GM23338 (cell line): ENCODE data around the gene THUMPD3. TPM values are rescaled to one million over a fixed set of nuclear protein-coding genes. Genes with fewer than 3 reads are reported as not detected.

ENCODE experiments used
- ATAC-seq: fragments of 200-7000 bp; cut with Tn5 transposase; 3 replicates; pipeline ENCODE4 v1.9.1; 2020
- DNase-seq: peaks from one replicate; pipeline ENCODE4 v3.0.0-alpha.2; 2015; ENCODE audit warnings: low spot score
- H2AFZ ChIP-seq: fragments of 200-600 bp; sonication (generic); 2 replicates; pipeline ENCODE4 v1.8.0; 2016; ENCODE audit warnings: antibody characterized with exemption, mild to moderate bottlenecking, moderate library complexity
- H3F3A ChIP-seq: fragments of 200-600 bp; sonication (generic); replicated peaks from 2 replicates; pipeline ENCODE4 v1.8.0; 2017; ENCODE audit warnings: antibody characterized with exemption, mixed run types, low read depth
- H3K27ac ChIP-seq: fragments of 200-600 bp; sonication (generic); 2 replicates; pipeline ENCODE4 v1.6.1; 2016; ENCODE audit warnings: low read depth
- H3K27me3 ChIP-seq: fragments of 200-600 bp; sonication (generic); 2 replicates; pipeline ENCODE4 v1.8.0; 2016; ENCODE audit warnings: mild to moderate bottlenecking, mixed run types, moderate library complexity; ENCODE audit not compliant: insufficient read depth
- H3K36me3 ChIP-seq: fragments of 200-600 bp; sonication (generic); 2 replicates; pipeline ENCODE4 v1.8.0; 2016; ENCODE audit warnings: mild to moderate bottlenecking; ENCODE audit not compliant: insufficient read depth
- H3K4me1 ChIP-seq: fragments of 200-600 bp; sonication (generic); 2 replicates; pipeline ENCODE4 v1.8.0; 2016; ENCODE audit warnings: mild to moderate bottlenecking, moderate library complexity; ENCODE audit not compliant: insufficient read depth
- H3K4me2 ChIP-seq: fragments of 200-600 bp; sonication (generic); 2 replicates; pipeline ENCODE4 v1.7.1; 2017; ENCODE audit warnings: mixed run types
- H3K4me3 ChIP-seq: fragments of 200-600 bp; sonication (generic); 2 replicates; pipeline ENCODE4 v1.6.1; 2016; ENCODE audit warnings: mixed run types
- H3K79me2 ChIP-seq: fragments of 200-600 bp; sonication (generic); replicated peaks from 2 replicates; pipeline ENCODE4 v1.8.0; 2017; ENCODE audit warnings: mild to moderate bottlenecking; ENCODE audit not compliant: insufficient read depth
- H3K9me2 ChIP-seq: fragments of 200-600 bp; sonication (generic); 2 replicates; pipeline ENCODE4 v1.8.0; 2017; ENCODE audit not compliant: insufficient read depth
- H4K20me1 ChIP-seq: fragments of 200-600 bp; sonication (generic); replicated peaks from 2 replicates; pipeline ENCODE4 v1.8.0; 2017; ENCODE audit warnings: mild to moderate bottlenecking; ENCODE audit not compliant: insufficient read depth
- H3K27ac Mint-ChIP-seq: 2 replicates; pipeline ENCODE4 v1.8.0; 2020; ENCODE audit warnings: inconsistent platforms, mild to moderate bottlenecking, moderate library complexity, mixed read lengths
- H3K27me3 Mint-ChIP-seq: 3 replicates; pipeline ENCODE4 v1.8.0; 2022; ENCODE audit warnings: low read depth, mild to moderate bottlenecking, moderate library complexity, mixed read lengths, inconsistent platforms; ENCODE audit not compliant: insufficient read depth, poor library complexity
- H3K36me3 Mint-ChIP-seq: 3 replicates; pipeline ENCODE4 v1.8.0; 2021; ENCODE audit warnings: low read depth, mild to moderate bottlenecking, inconsistent platforms, moderate library complexity, mixed read lengths
- H3K4me1 Mint-ChIP-seq: 3 replicates; pipeline ENCODE4 v1.8.0; 2020; ENCODE audit warnings: mild to moderate bottlenecking, inconsistent platforms, mixed read lengths
- H3K4me3 Mint-ChIP-seq: 3 replicates; pipeline ENCODE4 v1.8.0; 2021; ENCODE audit warnings: moderate library complexity, mild to moderate bottlenecking, inconsistent platforms, mixed read lengths
- H3K9me3 Mint-ChIP-seq: 3 replicates; pipeline ENCODE4 v1.8.0; 2020; ENCODE audit warnings: moderate library complexity, mild to moderate bottlenecking, inconsistent platforms, mixed read lengths
- CREB1 ChIP-seq: fragments of 250-450 bp; sonication (Bioruptor Pico); IDR thresholded peaks from 2 replicates; pipeline ENCODE4 v1.5.0; 2020; ENCODE audit warnings: low read depth, mild to moderate bottlenecking, moderate library complexity
- EZH2phosphoT487 ChIP-seq: fragments of 200-600 bp; sonication (generic); IDR thresholded peaks from one replicate; pipeline ENCODE4 v1.8.1; 2018; ENCODE audit warnings: antibody characterized with exemption; ENCODE audit not compliant: unreplicated experiment
- JUNB ChIP-seq: IDR thresholded peaks from one replicate; pipeline ENCODE4 v1.6.1; 2016; ENCODE audit warnings: antibody characterized with exemption; ENCODE audit not compliant: unreplicated experiment
- NANOG ChIP-seq: IDR thresholded peaks from 2 replicates; pipeline ENCODE4 v1.6.1; 2016; ENCODE audit warnings: antibody characterized with exemption, borderline replicate concordance
- POLR2AphosphoS5 ChIP-seq: IDR thresholded peaks from 2 replicates; pipeline ENCODE4 v1.6.1; 2016; ENCODE audit warnings: antibody characterized with exemption, low read depth
- STAT1 ChIP-seq: IDR thresholded peaks from one replicate; pipeline ENCODE4 v1.6.1; 2016; ENCODE audit warnings: antibody characterized with exemption; ENCODE audit not compliant: unreplicated experiment
- ZNF114 ChIP-seq: fragments of 250-450 bp; sonication (Bioruptor Pico); IDR thresholded peaks from 2 replicates; pipeline ENCODE4 v1.5.0; 2020; ENCODE audit warnings: mild to moderate bottlenecking, moderate library complexity
- ZNF331 ChIP-seq: fragments of 250-450 bp; sonication (Bioruptor Pico); IDR thresholded peaks from 2 replicates; pipeline ENCODE4 v1.5.0; 2020; ENCODE audit warnings: low read depth, mild to moderate bottlenecking, moderate library complexity
- polyA plus RNA-seq: library from polyadenylated mRNA; unstranded; fragments of >200 nt; fragmentation: Nextera tagmentation; extraction: Ambion mirVana; gene quantifications from 2 replicates; pipeline ENCODE4 v1.2.1, GENCODE V29; 2016
- total RNA-seq: library from RNA; depleted of rRNA; stranded (reverse); fragments of >200 nt; shearing (Covaris generic); gene quantifications from 2 replicates; pipeline ENCODE4 v1.2.3, GENCODE V29; 2014
- TF ChIP-seq, protein P1 (sequence below), 2 experiments: fragments of 200-600 bp in 1 of 2; sonication (generic) in 1 of 2; conservative IDR thresholded peaks; 2 replicates each; pipeline versions ENCODE4 v1.5.1 to v1.6.1; 2016 to 2017; ENCODE audit warnings: antibody characterized with exemption in 2 of 2, low read depth in 2 of 2, mild to moderate bottlenecking in 2 of 2, moderate library complexity in 1 of 2
- TF ChIP-seq, protein P2 (sequence below): IDR thresholded peaks from 2 replicates; pipeline ENCODE4 v1.6.1; 2016; ENCODE audit warnings: antibody characterized with exemption
- TF ChIP-seq, protein P3 (sequence below): IDR thresholded peaks from one replicate; pipeline ENCODE4 v1.6.1; 2018; ENCODE audit warnings: antibody characterized with exemption; ENCODE audit not compliant: unreplicated experiment

THUMPD3 gene
- total and polyA plus RNA-seq, 2 experiments from 2014 or later = 30.1 to 54.1 TPM

DNA sequence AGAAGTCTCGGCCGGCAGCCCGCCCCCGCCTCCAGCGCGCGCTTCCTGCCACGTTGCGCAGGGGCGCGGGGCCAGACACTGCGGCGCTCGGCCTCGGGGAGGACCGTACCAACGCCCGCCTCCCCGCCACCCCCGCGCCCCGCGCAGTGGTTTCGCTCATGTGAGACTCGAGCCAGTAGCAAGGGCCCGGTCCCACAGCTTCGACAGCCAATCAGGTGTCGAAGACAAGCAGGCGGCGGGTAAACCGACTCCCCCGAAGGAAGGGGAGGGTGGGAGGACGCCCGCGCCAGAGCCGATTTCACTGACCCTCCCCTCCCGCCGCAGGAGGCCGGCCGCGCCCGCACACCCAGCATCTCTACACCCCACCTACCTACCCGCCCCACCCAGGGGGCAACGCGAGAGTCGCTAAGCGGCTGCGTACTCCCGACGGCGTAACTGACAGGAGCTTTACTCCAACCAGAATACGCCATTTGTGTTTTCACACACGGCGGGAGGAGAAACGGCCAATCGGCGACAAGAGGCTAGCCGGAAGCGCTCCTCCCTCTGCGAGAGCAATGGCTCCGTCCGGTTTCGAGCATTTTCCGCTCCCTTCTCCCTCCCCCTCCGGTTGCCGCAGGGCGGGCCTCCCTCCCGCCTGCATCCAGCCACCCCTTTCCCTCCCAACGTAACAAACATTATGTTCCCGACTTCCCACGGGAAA is 33.9 kb downstream of the THUMPD3 start:
- peaks cover 36% of the 10 kb centered on the region for H3K4me1 Mint-ChIP-seq
- ATAC-seq = peak; percentile 75

DNA sequence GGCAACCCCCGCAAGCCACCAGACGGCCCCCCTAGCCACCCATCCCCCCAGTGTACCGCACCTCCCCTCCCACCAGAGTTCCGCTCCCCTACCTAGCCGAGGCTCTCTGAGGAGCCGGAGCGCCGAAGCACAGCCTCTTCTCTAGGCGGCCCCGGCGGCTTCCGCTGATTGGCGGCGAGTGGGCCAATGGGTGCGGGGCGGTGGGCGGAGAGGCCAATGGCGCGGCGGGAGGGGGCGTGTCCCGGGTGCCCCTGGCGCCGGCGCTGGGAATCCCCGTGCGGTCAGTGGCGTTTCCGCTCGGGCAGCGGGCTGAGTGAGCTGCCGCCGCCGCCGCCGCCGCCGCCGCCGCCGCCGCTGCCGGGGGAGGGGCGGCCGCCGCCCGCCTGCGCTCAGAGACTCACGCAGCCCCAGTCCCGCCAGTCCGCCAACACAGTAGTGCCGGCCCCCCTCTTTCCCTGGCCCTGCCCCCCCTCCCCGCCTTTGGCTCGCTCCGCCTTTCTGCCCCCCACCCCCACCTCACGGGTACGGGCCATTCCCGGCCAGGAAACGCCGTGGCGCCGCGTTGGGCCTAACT is 34.6 kb downstream of the THUMPD3 start, which contains the start of gene SETD5:
TSS of gene SETD5 (plus strand) at position 284 of the 574 bp plus-strand sequence. CDS start 31,324 bp downstream, outside the sequence.
- peaks cover 5% of the 10 kb centered on the region; the same call in 1 of the 2 replicates for H3F3A ChIP-seq
- H3K4me1 ChIP-seq = peaks cover 40% of the 10 kb centered on the region
- no peaks in the 10 kb centered on the region; the same call in 2 of the 3 replicates for H3K9me3 Mint-ChIP-seq
- peak within 1 kb of the TSS; percentile 100 for H3K27ac Mint-ChIP-seq
- TF ChIP-seq, protein P1, sequence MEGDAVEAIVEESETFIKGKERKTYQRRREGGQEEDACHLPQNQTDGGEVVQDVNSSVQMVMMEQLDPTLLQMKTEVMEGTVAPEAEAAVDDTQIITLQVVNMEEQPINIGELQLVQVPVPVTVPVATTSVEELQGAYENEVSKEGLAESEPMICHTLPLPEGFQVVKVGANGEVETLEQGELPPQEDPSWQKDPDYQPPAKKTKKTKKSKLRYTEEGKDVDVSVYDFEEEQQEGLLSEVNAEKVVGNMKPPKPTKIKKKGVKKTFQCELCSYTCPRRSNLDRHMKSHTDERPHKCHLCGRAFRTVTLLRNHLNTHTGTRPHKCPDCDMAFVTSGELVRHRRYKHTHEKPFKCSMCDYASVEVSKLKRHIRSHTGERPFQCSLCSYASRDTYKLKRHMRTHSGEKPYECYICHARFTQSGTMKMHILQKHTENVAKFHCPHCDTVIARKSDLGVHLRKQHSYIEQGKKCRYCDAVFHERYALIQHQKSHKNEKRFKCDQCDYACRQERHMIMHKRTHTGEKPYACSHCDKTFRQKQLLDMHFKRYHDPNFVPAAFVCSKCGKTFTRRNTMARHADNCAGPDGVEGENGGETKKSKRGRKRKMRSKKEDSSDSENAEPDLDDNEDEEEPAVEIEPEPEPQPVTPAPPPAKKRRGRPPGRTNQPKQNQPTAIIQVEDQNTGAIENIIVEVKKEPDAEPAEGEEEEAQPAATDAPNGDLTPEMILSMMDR (conservative IDR thresholded peaks at IDR 0.05; ENCODE audit: low read depth in 2 of 2) = no peak
- TF ChIP-seq STAT1 (no peak), POLR2AphosphoS5 (peak; percentile 98)
- TF ChIP-seq, protein P2, sequence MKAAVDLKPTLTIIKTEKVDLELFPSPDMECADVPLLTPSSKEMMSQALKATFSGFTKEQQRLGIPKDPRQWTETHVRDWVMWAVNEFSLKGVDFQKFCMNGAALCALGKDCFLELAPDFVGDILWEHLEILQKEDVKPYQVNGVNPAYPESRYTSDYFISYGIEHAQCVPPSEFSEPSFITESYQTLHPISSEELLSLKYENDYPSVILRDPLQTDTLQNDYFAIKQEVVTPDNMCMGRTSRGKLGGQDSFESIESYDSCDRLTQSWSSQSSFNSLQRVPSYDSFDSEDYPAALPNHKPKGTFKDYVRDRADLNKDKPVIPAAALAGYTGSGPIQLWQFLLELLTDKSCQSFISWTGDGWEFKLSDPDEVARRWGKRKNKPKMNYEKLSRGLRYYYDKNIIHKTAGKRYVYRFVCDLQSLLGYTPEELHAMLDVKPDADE = 0 out of 2 replicates have a peak, but pooled peaks have one; percentile 12
- H3K4me2 ChIP-seq = peak within 1 kb of the TSS; percentile 90
- peak within 1 kb of the TSS; percentile 98 for H3K27ac ChIP-seq
- H3K4me3 ChIP-seq = peak within 1 kb of the TSS; percentile 88
- no peaks in the 10 kb centered on the region for H3K27me3 ChIP-seq
- H3K36me3 Mint-ChIP-seq = peaks cover 56% of the 10 kb centered on the region
- peaks cover 43% of the 10 kb centered on the region for H3K4me1 Mint-ChIP-seq
- H3K36me3 ChIP-seq = peaks cover 17% of the 10 kb centered on the region; the same call in 1 of the 2 replicates
- peaks cover 9% of the 10 kb centered on the region for H3K27me3 Mint-ChIP-seq
- no peaks in the 10 kb centered on the region for H3K9me2 ChIP-seq
- no peak within 1 kb of the TSS for H2AFZ ChIP-seq
- H3K79me2 ChIP-seq = peaks cover 84% of the 10 kb centered on the region
- H4K20me1 ChIP-seq = peaks cover 56% of the 10 kb centered on the region
- ATAC-seq = peak; percentile 57
- peak within 1 kb of the TSS; percentile 95 for H3K4me3 Mint-ChIP-seq
- DNase-seq = peak; percentile 98

More for the DNA sequence above, 33.9 kb downstream of the THUMPD3 start:
- Histone ChIP-seq H3K4me3 (peak overlapping the region; percentile 83), H2AFZ (no peak overlapping the region), H3K4me2 (peak overlapping the region; percentile 88), H3K27ac (peak overlapping the region; percentile 91), H3K9me2 (no peaks in the 10 kb centered on the region), H3F3A (peaks cover 5% of the 10 kb centered on the region; the same call in 1 of the 2 replicates), H3K36me3 (peaks cover 20% of the 10 kb centered on the region; the same call in 1 of the 2 replicates), H3K27me3 (no peaks in the 10 kb centered on the region), H4K20me1 (peaks cover 62% of the 10 kb centered on the region), H3K4me1 (peaks cover 34% of the 10 kb centered on the region), H3K79me2 (peaks cover 84% of the 10 kb centered on the region)
- Mint-ChIP-seq H3K4me3 (peak overlapping the region; percentile 95), H3K36me3 (peaks cover 62% of the 10 kb centered on the region), H3K9me3 (no peaks in the 10 kb centered on the region; the same call in 2 of the 3 replicates), H3K27ac (peak overlapping the region; percentile 100), H3K27me3 (peaks cover 9% of the 10 kb centered on the region)
- TF ChIP-seq NANOG = no peak
- no peak for TF ChIP-seq ZNF114 (CRISPR knock-in tag)
- TF ChIP-seq POLR2AphosphoS5 = peak; percentile 22
- TF ChIP-seq STAT1 = no peak
- no peak for TF ChIP-seq EZH2phosphoT487
- TF ChIP-seq CREB1 = peak; percentile 88
- no peak for TF ChIP-seq JUNB
- TF ChIP-seq, protein P3, sequence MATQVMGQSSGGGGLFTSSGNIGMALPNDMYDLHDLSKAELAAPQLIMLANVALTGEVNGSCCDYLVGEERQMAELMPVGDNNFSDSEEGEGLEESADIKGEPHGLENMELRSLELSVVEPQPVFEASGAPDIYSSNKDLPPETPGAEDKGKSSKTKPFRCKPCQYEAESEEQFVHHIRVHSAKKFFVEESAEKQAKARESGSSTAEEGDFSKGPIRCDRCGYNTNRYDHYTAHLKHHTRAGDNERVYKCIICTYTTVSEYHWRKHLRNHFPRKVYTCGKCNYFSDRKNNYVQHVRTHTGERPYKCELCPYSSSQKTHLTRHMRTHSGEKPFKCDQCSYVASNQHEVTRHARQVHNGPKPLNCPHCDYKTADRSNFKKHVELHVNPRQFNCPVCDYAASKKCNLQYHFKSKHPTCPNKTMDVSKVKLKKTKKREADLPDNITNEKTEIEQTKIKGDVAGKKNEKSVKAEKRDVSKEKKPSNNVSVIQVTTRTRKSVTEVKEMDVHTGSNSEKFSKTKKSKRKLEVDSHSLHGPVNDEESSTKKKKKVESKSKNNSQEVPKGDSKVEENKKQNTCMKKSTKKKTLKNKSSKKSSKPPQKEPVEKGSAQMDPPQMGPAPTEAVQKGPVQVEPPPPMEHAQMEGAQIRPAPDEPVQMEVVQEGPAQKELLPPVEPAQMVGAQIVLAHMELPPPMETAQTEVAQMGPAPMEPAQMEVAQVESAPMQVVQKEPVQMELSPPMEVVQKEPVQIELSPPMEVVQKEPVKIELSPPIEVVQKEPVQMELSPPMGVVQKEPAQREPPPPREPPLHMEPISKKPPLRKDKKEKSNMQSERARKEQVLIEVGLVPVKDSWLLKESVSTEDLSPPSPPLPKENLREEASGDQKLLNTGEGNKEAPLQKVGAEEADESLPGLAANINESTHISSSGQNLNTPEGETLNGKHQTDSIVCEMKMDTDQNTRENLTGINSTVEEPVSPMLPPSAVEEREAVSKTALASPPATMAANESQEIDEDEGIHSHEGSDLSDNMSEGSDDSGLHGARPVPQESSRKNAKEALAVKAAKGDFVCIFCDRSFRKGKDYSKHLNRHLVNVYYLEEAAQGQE = no peak
- TF ChIP-seq, protein P2 = peak; percentile 35; the same call in 1 of the 2 replicates
- no peak for TF ChIP-seq ZNF331 (CRISPR knock-in tag)
- DNase-seq = peak; percentile 99
